HG03439 (cell line): Measurements from ENCODE around the gene CLDN19.
"Not testable (repeated sequence)": the region's sequence is repeated elsewhere in the genome, so short reads cannot be mapped to it uniquely, and the experiment has no call there.

Experiments used
- ATAC-seq: cut with Tn5 transposase; IDR thresholded peaks from one replicate; pipeline ENCODE4 v1.9.1; 2021; ENCODE audit warnings: mild to moderate bottlenecking, moderate library complexity; ENCODE audit not compliant: unreplicated experiment

Gene CLDN19

DNA sequence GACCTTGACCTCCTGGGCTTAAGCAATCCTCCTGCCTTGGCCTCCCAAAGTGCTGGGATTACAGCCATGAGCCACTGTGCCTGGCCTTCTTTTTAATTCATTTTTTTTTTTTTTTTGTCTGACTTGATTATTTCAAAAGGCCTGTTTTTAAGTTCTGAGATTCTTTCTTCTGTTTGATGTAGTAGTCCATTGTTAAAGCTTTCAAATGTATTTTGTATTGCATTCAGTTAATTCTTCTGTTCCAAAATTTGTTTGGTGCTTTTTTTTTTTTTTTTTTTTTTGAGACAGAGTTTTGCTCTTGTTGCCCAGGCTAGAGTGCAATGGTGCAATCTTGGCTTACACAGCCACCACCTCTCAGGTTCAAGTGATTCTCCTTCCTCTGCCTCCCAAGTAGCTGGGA is 25.6 kb downstream of the CLDN19 start:
- ATAC-seq: not testable (repeated sequence)

DNA sequence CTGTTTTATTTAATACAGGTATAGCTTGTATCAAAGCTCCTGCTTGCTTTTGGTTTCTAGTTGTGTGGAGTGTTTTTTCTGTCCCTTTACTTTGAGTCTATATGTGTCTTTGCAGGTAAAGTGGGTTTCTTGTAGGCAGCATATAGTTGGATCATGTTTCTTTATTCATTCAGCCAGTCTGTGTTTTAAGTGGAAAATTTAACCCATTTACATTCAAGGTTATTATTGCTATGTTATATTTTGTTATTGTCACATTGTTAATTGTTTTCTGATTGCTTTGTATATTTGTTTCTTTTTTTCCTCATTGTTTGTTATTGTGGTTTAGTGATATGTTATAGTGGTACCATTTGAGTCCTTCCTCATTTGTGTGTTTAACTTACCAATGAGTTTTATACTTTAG is 26.7 kb downstream of the CLDN19 start:
- ATAC-seq: no peak

DNA sequence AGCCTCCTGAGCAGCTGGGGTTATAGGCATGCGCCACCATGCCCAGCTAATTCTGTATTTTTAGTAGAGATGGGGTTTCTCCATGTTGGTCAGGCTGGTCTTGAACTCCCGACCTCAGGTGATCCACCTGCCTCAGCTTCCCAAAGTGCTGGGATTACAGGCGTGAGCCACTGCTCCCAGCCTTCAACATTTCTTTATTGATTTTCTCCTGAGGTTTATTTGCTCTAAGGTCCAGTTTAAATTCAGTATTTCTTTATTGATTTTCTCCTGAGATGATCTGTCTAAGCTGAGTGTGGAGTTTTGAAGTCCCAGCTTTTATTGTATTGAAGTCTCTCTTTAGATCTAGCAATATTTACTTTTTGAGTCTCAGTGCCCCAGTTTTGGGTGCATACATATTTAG is 27.2 kb downstream of the CLDN19 start:
- not testable (repeated sequence) for ATAC-seq

DNA sequence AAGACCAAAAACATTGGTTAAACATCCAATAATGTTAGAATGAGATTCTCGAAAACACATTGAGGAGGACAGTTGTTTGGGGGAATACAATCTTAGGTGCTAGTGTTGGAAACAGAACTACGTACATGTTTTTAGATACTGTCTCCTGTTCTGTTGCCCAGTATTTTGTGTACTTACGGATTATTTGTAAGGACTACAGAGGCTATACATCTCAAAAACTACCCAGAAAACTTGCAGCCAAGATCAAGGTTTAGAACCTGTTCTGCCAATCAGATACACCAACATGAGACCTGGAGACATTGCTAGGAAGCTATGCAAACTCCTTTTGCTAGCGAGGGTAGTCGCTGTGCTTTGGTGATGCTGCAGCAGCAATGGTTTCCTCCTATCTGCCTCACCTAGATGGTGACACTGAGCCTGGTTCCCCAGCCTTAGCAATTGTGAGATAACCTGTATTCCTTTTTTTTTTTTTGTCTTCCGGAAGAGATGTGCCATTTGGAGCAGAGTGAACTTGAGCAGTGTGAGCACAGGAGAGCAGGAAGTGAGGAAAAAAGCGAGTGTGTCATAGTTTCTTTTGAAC is 36.1 kb downstream of the CLDN19 start:
- no peak for ATAC-seq

GRCh38 chr1:42700006-42700405 is 40.0 kb downstream of the CLDN19 start:
- no peak for ATAC-seq

- ATAC-seq: no peak
These were observed 41.8 kb downstream of the CLDN19 start for GRCh38 chr1:42698081-42698813.

DNA sequence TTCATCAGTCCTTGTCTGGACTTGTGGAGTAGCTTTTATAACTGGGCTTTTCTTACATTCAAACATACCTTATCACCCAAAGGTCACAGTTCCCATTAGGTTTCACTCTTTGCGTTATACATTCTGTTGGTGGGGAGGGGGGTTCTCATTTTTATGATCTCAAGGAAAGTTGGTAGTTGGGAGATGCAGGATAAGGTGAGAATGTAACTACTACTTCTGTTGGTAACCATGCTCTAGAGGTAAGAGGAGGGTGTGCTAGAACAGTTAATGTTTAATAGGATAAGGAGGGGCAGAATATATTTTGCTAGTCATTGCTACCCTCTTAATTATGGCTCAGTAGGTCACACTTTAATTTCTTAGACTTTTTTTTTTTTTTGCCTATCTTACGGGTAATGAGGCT is 47.1 kb downstream of the CLDN19 start:
- ATAC-seq: no peak

- no peak for ATAC-seq
These were observed 47.6 kb downstream of the CLDN19 start for GRCh38 chr1:42692461-42692860.

GRCh38 chr1:42691157-42691498 is 48.9 kb downstream of the CLDN19 start:
- no peak for ATAC-seq

- no peak for ATAC-seq
These were observed 49.4 kb downstream of the CLDN19 start for GRCh38 chr1:42690477-42691156.

- no peak for ATAC-seq
These were observed 50.1 kb downstream of the CLDN19 start for GRCh38 chr1:42689912-42690311.

DNA sequence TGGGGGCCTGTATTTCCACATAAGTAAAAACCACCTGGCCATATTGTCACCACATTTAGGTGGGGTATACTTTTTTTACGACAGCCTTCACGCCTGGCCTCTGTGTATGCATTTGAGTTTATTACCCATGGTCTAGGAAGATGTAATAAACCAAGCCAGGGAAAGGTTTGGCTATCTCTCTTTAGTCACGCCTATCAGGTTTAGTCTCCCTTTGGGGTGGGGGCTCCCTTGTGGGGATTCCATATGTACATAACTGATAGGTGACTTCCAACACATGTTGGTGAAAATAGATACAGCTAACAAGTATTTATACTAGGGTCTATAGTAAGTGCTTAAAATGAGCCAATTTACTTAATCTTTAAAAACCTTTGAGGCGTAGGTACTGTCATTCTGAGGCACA is 53.6 kb downstream of the CLDN19 start:
- ATAC-seq: no peak

DNA sequence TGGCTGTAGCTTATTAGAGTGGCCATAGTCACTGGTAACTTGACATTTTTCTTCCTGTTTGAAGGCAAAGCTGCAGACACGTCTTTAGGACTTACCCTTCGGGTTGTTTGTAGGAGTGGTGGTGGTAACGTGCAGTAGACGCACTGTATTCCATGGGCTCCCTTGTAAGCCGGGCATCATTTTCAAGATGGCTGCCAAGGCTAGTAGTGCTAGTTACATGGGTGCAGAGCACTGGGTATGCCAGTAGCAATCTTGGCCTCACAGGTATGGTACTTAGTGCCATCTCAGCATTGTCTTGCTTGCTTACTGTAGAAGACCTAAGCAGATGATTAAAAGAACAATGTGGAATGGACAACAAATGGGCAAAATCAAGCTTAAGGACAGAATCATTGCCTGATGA is 55.9 kb downstream of the CLDN19 start:
- ATAC-seq: no peak
